Endothelial cell of umbilical vein (primary cell): ENCODE measurements around the gene FAM120A. TPM values are rescaled to one million over a fixed set of nuclear protein-coding genes. Genes with fewer than 3 reads are reported as not detected.
"Not testable (repeated sequence)": the region's sequence is repeated elsewhere in the genome, so short reads cannot be mapped to it uniquely, and the experiment has no call there.

ENCODE experiments used
- BruUV-seq: library from RNA; stranded (reverse); fragments of 400-500 nt; replicated peaks from 2 replicates; lab custom pipeline; 2021; lab: Mats Ljungman, UMichigan
- CTCF ChIA-PET: fragments of 300-600, 350-600 bp; sonication (Branson Sonifier 250); formaldehyde crosslinking; loops from one replicate; lab custom pipeline; 2021; ENCODE audit warnings: antibody characterized with exemption, inconsistent platforms; lab: Charles Lee
- POLR2A ChIA-PET: fragments of 300-600, 350-600 bp; sonication (Branson Sonifier 250); formaldehyde crosslinking; loops from one replicate; lab custom pipeline; 2021; ENCODE audit warnings: antibody characterized with exemption, inconsistent platforms; lab: Charles Lee
- DNase-seq: peaks from one replicate; pipeline ENCODE4 v3.0.0-alpha.2; 2011; ENCODE audit warnings: low read depth, low spot score
- FAIRE-seq: peaks from 2 replicates; lab custom pipeline; 2011; peaks lifted over from hg19 to GRCh38; lab: Jason Lieb, UNC
- H2AFZ ChIP-seq: 2 replicates; pipeline ENCODE4 v1.6.0; 2012; ENCODE audit warnings: low read depth, low read length, control low read depth, inconsistent platforms
- H3K27ac ChIP-seq: 2 replicates; pipeline ENCODE4 v1.5.1; 2011; ENCODE audit warnings: low read depth, mild to moderate bottlenecking, control low read depth, low read length, moderate library complexity; ENCODE audit not compliant: insufficient read depth
- H3K27me3 ChIP-seq, 2 experiments: 2 replicates each; pipeline versions ENCODE4 v1.6.0 to v1.6.1; 2011; ENCODE audit warnings: low read length in 2 of 2, mixed read lengths in 1 of 2; ENCODE audit not compliant: control insufficient read depth in 2 of 2, insufficient read depth in 2 of 2
- H3K36me3 ChIP-seq, 2 experiments: 2 replicates in 1 of 2; 3 replicates in 1 of 2; pipeline ENCODE4 v1.5.1; 2011; ENCODE audit warnings: low read length in 2 of 2, mild to moderate bottlenecking in 1 of 2, moderate library complexity in 1 of 2; ENCODE audit not compliant: control insufficient read depth in 2 of 2, insufficient read depth in 2 of 2; ENCODE audit errors: extremely low read depth in 1 of 2
- H3K4me1 ChIP-seq: 3 replicates; pipeline ENCODE4 v1.5.1; 2011; ENCODE audit warnings: mild to moderate bottlenecking, low read length; ENCODE audit not compliant: control insufficient read depth, insufficient read depth; ENCODE audit errors: extremely low read depth
- H3K4me2 ChIP-seq: 2 replicates; pipeline ENCODE4 v1.6.1; 2011; ENCODE audit warnings: low read length, control low read depth, mixed read lengths; ENCODE audit not compliant: insufficient read depth
- H3K4me3 ChIP-seq, 3 experiments: fragments of 200-600 bp in 1 of 3; sonication (generic), shearing (Covaris generic) in 1 of 3; replicated peaks in 1 of 3; 2 replicates each; pipeline ENCODE4 v1.5.1; 2011 to 2016; ENCODE audit warnings: control low read depth in 3 of 3, low read length in 3 of 3, mild to moderate bottlenecking in 2 of 3, inconsistent platforms in 1 of 3, low read depth in 1 of 3, moderate library complexity in 1 of 3; ENCODE audit not compliant: insufficient read depth in 1 of 3
- H3K79me2 ChIP-seq: 2 replicates; pipeline ENCODE4 v1.6.0; 2012; ENCODE audit warnings: low read length, inconsistent platforms; ENCODE audit not compliant: control insufficient read depth, insufficient read depth
- H3K9ac ChIP-seq: replicated peaks from 2 replicates; pipeline ENCODE3; 2011; ENCODE audit warnings: low read length, control low read depth; ENCODE audit not compliant: insufficient read depth; ENCODE audit errors: extremely low read depth
- H3K9me1 ChIP-seq: replicated peaks from 3 replicates; pipeline ENCODE4 v1.6.0; 2011; ENCODE audit warnings: mild to moderate bottlenecking, low read length; ENCODE audit not compliant: control insufficient read depth, insufficient read depth; ENCODE audit errors: extremely low read depth
- H3K9me3 ChIP-seq: replicated peaks from 2 replicates; pipeline ENCODE4 v1.5.1; 2012; ENCODE audit warnings: low read length, inconsistent platforms; ENCODE audit not compliant: control insufficient read depth, insufficient read depth
- H4K20me1 ChIP-seq: replicated peaks from 2 replicates; pipeline ENCODE3; 2011; ENCODE audit warnings: mild to moderate bottlenecking, low read length; ENCODE audit not compliant: control insufficient read depth, insufficient read depth; ENCODE audit errors: extremely low read depth
- CTCF ChIP-seq, 2 donors: IDR thresholded peaks; 1 replicate in 1 of 2; 2 replicates in 1 of 2; pipeline ENCODE4 v1.5.1; 2011; ENCODE audit warnings: low read length in 2 of 2, mild to moderate bottlenecking in 2 of 2, moderate library complexity in 2 of 2, control low read depth in 1 of 2, inconsistent platforms in 1 of 2, low read depth in 1 of 2; ENCODE audit not compliant: insufficient read depth in 1 of 2; ENCODE audit errors: extremely low read depth in 1 of 2
- EZH2 ChIP-seq: IDR thresholded peaks from 2 replicates; pipeline ENCODE4 v1.6.1; 2012; ENCODE audit warnings: borderline replicate concordance, low read depth, mild to moderate bottlenecking, moderate library complexity, low read length, inconsistent platforms; ENCODE audit not compliant: severe bottlenecking
- FOS ChIP-seq: IDR thresholded peaks from 2 replicates; pipeline ENCODE4 v1.6.1; 2011; ENCODE audit warnings: mild to moderate bottlenecking, low read length, moderate library complexity, borderline replicate concordance; ENCODE audit not compliant: insufficient read depth
- GATA2 ChIP-seq: IDR thresholded peaks from 2 replicates; pipeline ENCODE4 v1.7.0; 2011; ENCODE audit warnings: low read depth, mild to moderate bottlenecking, moderate library complexity, mixed read lengths, low read length; ENCODE audit not compliant: insufficient read length, insufficient read depth
- JUN ChIP-seq: IDR thresholded peaks from 2 replicates; pipeline ENCODE4 v1.6.1; 2011; ENCODE audit warnings: borderline replicate concordance, low read depth; ENCODE audit not compliant: insufficient read length, insufficient read depth
- MAX ChIP-seq: IDR thresholded peaks from 2 replicates; pipeline ENCODE4 v1.6.1; 2011; ENCODE audit not compliant: insufficient read depth, insufficient read length
- MYC ChIP-seq: IDR thresholded peaks from one replicate; pipeline ENCODE4 v1.6.1; 2011; ENCODE audit warnings: mild to moderate bottlenecking, low read depth, low read length
- POLR2A ChIP-seq: IDR thresholded peaks from 2 replicates; pipeline ENCODE4 v1.6.1; 2012; ENCODE audit warnings: low read depth, mild to moderate bottlenecking, control low read depth, low read length
- POLR2AphosphoS5 ChIP-seq: IDR thresholded peaks from 2 replicates; pipeline ENCODE4 v1.6.1; 2012; ENCODE audit warnings: low read depth, mild to moderate bottlenecking, control low read depth, low read length, moderate library complexity; ENCODE audit not compliant: insufficient read depth
- dilution Hi-C: fragments of 300-500 bp; cut with MboI; formaldehyde crosslinking; loops from one replicate; pipeline ENCODE4 v1.15.0; 2019; ENCODE audit warnings: low sequenced_read_pairs; ENCODE audit not compliant: extremely low pct_ligation_motif_present
- intact Hi-C: fragments of 100-400 bp; cut with micrococcal nuclease; formaldehyde crosslinking; loops from one replicate; pipeline ENCODE4 v1.10.0; 2022
- polyA plus RNA-seq, 4 experiments: library from polyadenylated mRNA; depleted of rRNA in 3 of 4; stranded (reverse) in 3 of 4; unstranded in 1 of 4; fragments of >200 nt; gene quantifications; 2 replicates each; pipeline versions ENCODE4 v1.2.1 to v1.2.3, GENCODE V29; 2011 to 2012; ENCODE audit warnings: missing spikeins in 1 of 4
- total RNA-seq: library from RNA; stranded (reverse); gene quantifications from 2 replicates; pipeline ENCODE4 v1.2.3, GENCODE V29; 2021

Gene FAM120A
- total and polyA plus RNA-seq, 2 donors (not counting 3 experiments of a cell fraction or from before 2014, with no cell fraction given): 66.8 to 126 TPM

DNA sequence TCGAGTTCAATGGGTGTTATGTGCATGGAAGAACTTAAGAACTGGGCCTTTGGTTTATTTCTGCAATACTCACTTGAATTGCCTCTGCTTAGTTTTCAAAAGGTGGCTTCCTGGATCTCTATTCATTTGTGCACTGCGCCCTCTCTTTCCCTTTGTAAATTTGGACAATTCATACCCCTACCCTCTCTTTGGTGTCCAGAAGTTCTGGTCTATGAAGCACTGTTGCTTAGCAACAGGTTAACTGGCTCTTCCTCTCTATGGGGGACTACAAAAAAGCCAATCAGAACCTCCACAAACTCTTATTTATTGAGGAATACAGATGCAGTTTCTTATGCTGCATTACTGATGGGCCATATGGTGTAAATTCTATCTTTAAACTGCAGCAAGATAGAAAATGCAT, 13.5 kb upstream of the FAM120A start:
- no peak for DNase-seq
- no peak overlapping the region for H3K27ac ChIP-seq
- H2AFZ ChIP-seq: no peak overlapping the region
- no peak for FAIRE-seq
- H3K9me3 ChIP-seq: no peaks in the 10 kb centered on the region
- intact Hi-C loops: no loop called here
- BruUV-seq: no TSS peak
- dilution Hi-C loops: no loop called here
- no peaks in the 10 kb centered on the region for H3K79me2 ChIP-seq
- H3K4me1 ChIP-seq: no peaks in the 10 kb centered on the region
- no peak overlapping the region for H3K9ac ChIP-seq
- ChIA-PET CTCF (no interaction called here), POLR2A (no interaction called here)
- H3K9me1 ChIP-seq: no peaks in the 10 kb centered on the region
- H3K4me3 ChIP-seq: no peak overlapping the region
- H4K20me1 ChIP-seq: no peaks in the 10 kb centered on the region
- no peak overlapping the region for H3K4me2 ChIP-seq
- TF ChIP-seq MAX (no peak), POLR2AphosphoS5 (no peak), GATA2 (no peak), MYC (no peak), JUN (no peak), EZH2 (no peak), CTCF (IDR thresholded peaks at IDR 0.05; ENCODE audit: extremely low read depth in 1 of 2, insufficient read depth in 1 of 2, low read depth in 1 of 2, low read length in 2 of 2) (no peak), POLR2A (no peak), FOS (no peak)
- no peaks in the 10 kb centered on the region for H3K36me3 ChIP-seq
- H3K27me3 ChIP-seq: no peaks in the 10 kb centered on the region

GRCh38 chr9:93439301-93439700, 12.2 kb upstream of the FAM120A start:
- DNase-seq, H3K79me2 ChIP-seq, H3K4me2 ChIP-seq, H3K27me3 ChIP-seq, intact Hi-C loops, H3K9ac ChIP-seq, FAIRE-seq, H3K4me3 ChIP-seq, H3K9me3 ChIP-seq, H2AFZ ChIP-seq, POLR2A ChIA-PET, BruUV-seq, H3K27ac ChIP-seq, dilution Hi-C loops, H3K36me3 ChIP-seq, H3K9me1 ChIP-seq, H4K20me1 ChIP-seq, H3K4me1 ChIP-seq, CTCF ChIA-PET: not testable (repeated sequence)
